Heart left ventricle (tissue), 13 donors: ENCODE results near the gene HGFAC.

Experiments used
- POLR2A ChIP-seq, 2 donors: fragments of 450-650 bp; IDR thresholded peaks; one replicate each; pipeline ENCODE4 v1.6.1; 2017; ENCODE audit warnings: antibody characterized with exemption in 2 of 2, mild to moderate bottlenecking in 2 of 2, moderate library complexity in 2 of 2
- TF ChIP-seq, protein P1 (sequence below), 12 donors: fragments of 200-600 bp; sonication (generic) in 4 of 12; IDR thresholded peaks; one replicate each; pipeline versions ENCODE4 v1.5.0 to v1.8.0; 2018 to 2022; ENCODE audit warnings: antibody characterized with exemption in 12 of 12, mild to moderate bottlenecking in 5 of 12
- donor health status: ischemic (EF 13 %, LVEDD 7.1; RV severe dilation, severe dysfunction).
- donor health status: DM: no; HTN: yes; CAD: no.
- donor health status: DM: no; HTN: no; CAD: no.
- donor health status: ischemic (EF 25% LVEDD 6.9; RV normal size, moderate dysfunction).
- donor health status: ischemic (EF 25% LVEDD 5.7; RV mildly dilated, moderate dysfunction).
- donor health status: ischemic (EF 35%, LVEDD 5.7; RV mildly dilated, moderate dysfunction).
- donor health status: nonischemic (EF 11% LVEDD 7.7; RV severe dilation, severe dysfunction).
- donor health status: DM: yes; HTN: yes; CAD: no.
- donor health status: PGD.
- donor health status: ischemic (EF 29% LVEDD 5.4; RV normal size, mild dysfunction).
- donor health status: nonischemic (EF 23%, LVEDD 6.1; RV moderate dilation, normal function).

DNA sequence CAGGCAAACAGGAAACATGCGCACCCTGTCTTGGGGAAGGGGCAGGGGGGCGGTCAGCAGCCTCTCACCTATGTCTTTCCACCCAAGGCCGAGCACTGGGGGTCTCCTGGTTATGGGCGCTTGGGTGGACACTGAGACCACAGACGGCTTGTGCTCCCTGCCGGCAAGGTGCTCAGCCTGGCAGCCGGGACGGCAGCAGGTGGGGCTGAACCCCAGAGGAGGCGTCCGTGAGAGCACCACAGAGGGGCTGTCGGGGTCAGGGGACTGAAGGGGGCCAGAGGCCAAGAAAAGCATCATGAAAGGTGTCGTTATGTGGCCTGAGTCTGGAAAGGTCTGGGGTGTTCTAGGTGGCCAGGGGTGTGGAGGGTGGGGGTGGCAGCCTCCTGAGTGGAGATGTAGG, 40.9 kb downstream of the HGFAC start:
- TF ChIP-seq, protein P1, sequence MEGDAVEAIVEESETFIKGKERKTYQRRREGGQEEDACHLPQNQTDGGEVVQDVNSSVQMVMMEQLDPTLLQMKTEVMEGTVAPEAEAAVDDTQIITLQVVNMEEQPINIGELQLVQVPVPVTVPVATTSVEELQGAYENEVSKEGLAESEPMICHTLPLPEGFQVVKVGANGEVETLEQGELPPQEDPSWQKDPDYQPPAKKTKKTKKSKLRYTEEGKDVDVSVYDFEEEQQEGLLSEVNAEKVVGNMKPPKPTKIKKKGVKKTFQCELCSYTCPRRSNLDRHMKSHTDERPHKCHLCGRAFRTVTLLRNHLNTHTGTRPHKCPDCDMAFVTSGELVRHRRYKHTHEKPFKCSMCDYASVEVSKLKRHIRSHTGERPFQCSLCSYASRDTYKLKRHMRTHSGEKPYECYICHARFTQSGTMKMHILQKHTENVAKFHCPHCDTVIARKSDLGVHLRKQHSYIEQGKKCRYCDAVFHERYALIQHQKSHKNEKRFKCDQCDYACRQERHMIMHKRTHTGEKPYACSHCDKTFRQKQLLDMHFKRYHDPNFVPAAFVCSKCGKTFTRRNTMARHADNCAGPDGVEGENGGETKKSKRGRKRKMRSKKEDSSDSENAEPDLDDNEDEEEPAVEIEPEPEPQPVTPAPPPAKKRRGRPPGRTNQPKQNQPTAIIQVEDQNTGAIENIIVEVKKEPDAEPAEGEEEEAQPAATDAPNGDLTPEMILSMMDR (IDR thresholded peaks at IDR 0.05): no peak
- no peak for TF ChIP-seq POLR2A (IDR thresholded peaks at IDR 0.05)
